GM18511 (cell line): Measurements from ENCODE around the gene PPP2R1A.
"Not testable (repeated sequence)": the region's sequence is repeated elsewhere in the genome, so short reads cannot be mapped to it uniquely, and the experiment has no call there.

Experiments used
- ATAC-seq: cut with Tn5 transposase; IDR thresholded peaks from one replicate; pipeline ENCODE4 v1.9.1; 2021; ENCODE audit warnings: mild to moderate bottlenecking, moderate library complexity; ENCODE audit not compliant: unreplicated experiment

The PPP2R1A gene

GRCh38 chr19:52200044-52200443 is 10.2 kb downstream of the PPP2R1A start:
- no peak for ATAC-seq

- not testable (repeated sequence) for ATAC-seq
Measured at GRCh38 chr19:52200755-52201391, 11.0 kb downstream of the PPP2R1A start.

- ATAC-seq = no peak
Measured at GRCh38 chr19:52206481-52206880, 16.6 kb downstream of the PPP2R1A start.

- ATAC-seq = no peak
Measured at GRCh38 chr19:52211203-52211602, 21.4 kb downstream of the PPP2R1A start.

GRCh38 chr19:52211926-52212571 is 22.2 kb downstream of the PPP2R1A start:
- no peak for ATAC-seq

- no peak for ATAC-seq
Measured at GRCh38 chr19:52212572-52213255, 22.9 kb downstream of the PPP2R1A start.

- ATAC-seq = no peak
Measured at GRCh38 chr19:52214241-52214640, 24.4 kb downstream of the PPP2R1A start.

- ATAC-seq = no peak
Measured at GRCh38 chr19:52216401-52216800, 26.5 kb downstream of the PPP2R1A start.

GRCh38 chr19:52217576-52217975 is 27.7 kb downstream of the PPP2R1A start:
- ATAC-seq = no peak

- ATAC-seq = no peak
Measured at GRCh38 chr19:52219611-52220010, 29.8 kb downstream of the PPP2R1A start.

- ATAC-seq = no peak
Measured at GRCh38 chr19:52221031-52221430, 31.2 kb downstream of the PPP2R1A start.

- ATAC-seq = no peak
Measured at GRCh38 chr19:52221831-52222375, 32.1 kb downstream of the PPP2R1A start.

GRCh38 chr19:52224211-52224610 is 34.4 kb downstream of the PPP2R1A start:
- ATAC-seq = no peak

GRCh38 chr19:52226652-52227051 is 36.8 kb downstream of the PPP2R1A start:
- ATAC-seq = no peak

- no peak for ATAC-seq
Measured at GRCh38 chr19:52227196-52227940, 37.5 kb downstream of the PPP2R1A start.

- no peak for ATAC-seq
Measured at GRCh38 chr19:52227980-52228379, 38.1 kb downstream of the PPP2R1A start.

- ATAC-seq = no peak
Measured at GRCh38 chr19:52229524-52229923, 39.7 kb downstream of the PPP2R1A start.

GRCh38 chr19:52230685-52231084 is 40.8 kb downstream of the PPP2R1A start:
- ATAC-seq = no peak

- ATAC-seq = no peak
Measured at GRCh38 chr19:52231154-52231910, 41.5 kb downstream of the PPP2R1A start.

GRCh38 chr19:52234406-52234805 is 44.6 kb downstream of the PPP2R1A start:
- ATAC-seq = no peak
